IMR-90 (cell line): ENCODE data around the gene GFY. TPM values are rescaled to one million over a fixed set of nuclear protein-coding genes. Genes with fewer than 3 reads are reported as not detected.
"Not testable (repeated sequence)": the region's sequence is repeated elsewhere in the genome, so short reads cannot be mapped to it uniquely, and the experiment has no call there.

Experiments used
- ATAC-seq: fragments of 200-7000 bp; cut with Tn5 transposase; 2 replicates; pipeline ENCODE4 v1.9.1; 2020; ENCODE audit warnings: low read depth, mild to moderate bottlenecking, moderate library complexity
- BruUV-seq: library from RNA; stranded (reverse); fragments of 400-500 nt; replicated peaks from 2 replicates; lab custom pipeline; 2021; lab: Mats Ljungman, UMichigan
- CTCF ChIA-PET: fragments of 300-600 bp; formaldehyde crosslinking; extraction: SDS; loops from one replicate; lab custom pipeline; 2021; ENCODE audit warnings: antibody characterized with exemption; lab: Yijun Ruan, JAX
- POLR2A ChIA-PET: fragments of 300-600 bp; sonication (Branson Sonifier 250); formaldehyde crosslinking; loops from one replicate; lab custom pipeline; 2022; ENCODE audit warnings: antibody characterized with exemption; ENCODE audit not compliant: unreplicated experiment; lab: Charles Lee
- DNase-seq: peaks from one replicate; pipeline ENCODE4 v3.0.0; 2013
- H2AFZ ChIP-seq: replicated peaks from 2 replicates; pipeline ENCODE3; 2013; ENCODE audit warnings: low read length, mild to moderate bottlenecking; ENCODE audit not compliant: poor library complexity
- H2AK5ac ChIP-seq: 2 replicates; pipeline ENCODE4 v1.6.1; 2013; ENCODE audit warnings: low read depth, low read length, inconsistent platforms
- H2AK9ac ChIP-seq: replicated peaks from 2 replicates; pipeline ENCODE3; 2013; ENCODE audit warnings: mild to moderate bottlenecking, low read depth, low read length, moderate library complexity; ENCODE audit not compliant: poor library complexity
- H2BK120ac ChIP-seq: 2 replicates; pipeline ENCODE4 v1.6.1; 2013; ENCODE audit warnings: low read depth, low read length, inconsistent platforms
- H2BK15ac ChIP-seq: 3 replicates; pipeline ENCODE4 v1.6.1; 2013; ENCODE audit warnings: low read depth, low read length, inconsistent platforms
- H2BK20ac ChIP-seq: 2 replicates; pipeline ENCODE4 v1.6.1; 2013; ENCODE audit warnings: low read depth, mild to moderate bottlenecking, inconsistent platforms, low read length, moderate library complexity
- H2BK5ac ChIP-seq: 2 replicates; pipeline ENCODE4 v1.6.1; 2013; ENCODE audit warnings: mild to moderate bottlenecking, low read depth, low read length, inconsistent platforms; ENCODE audit not compliant: poor library complexity, severe bottlenecking
- H3K14ac ChIP-seq: replicated peaks from 2 replicates; pipeline ENCODE4 v1.6.1; 2013; ENCODE audit warnings: low read depth, low read length, inconsistent platforms
- H3K18ac ChIP-seq: 2 replicates; pipeline ENCODE4 v1.6.1; 2013; ENCODE audit warnings: low read depth, low read length, control low read depth
- H3K23ac ChIP-seq: 2 replicates; pipeline ENCODE4 v1.6.1; 2013; ENCODE audit warnings: low read depth, low read length, inconsistent platforms
- H3K27ac ChIP-seq: 2 replicates; pipeline ENCODE4 v1.5.1; 2013; ENCODE audit warnings: mild to moderate bottlenecking, control low read depth, low read length; ENCODE audit not compliant: insufficient read depth
- H3K27me3 ChIP-seq: 2 replicates; pipeline ENCODE4 v1.6.1; 2013; ENCODE audit warnings: low read length; ENCODE audit not compliant: control insufficient read depth, insufficient read depth
- H3K36me3 ChIP-seq: 2 replicates; pipeline ENCODE4 v1.6.1; 2013; ENCODE audit warnings: low read length, mixed read lengths; ENCODE audit not compliant: control insufficient read depth, insufficient read depth
- H3K4ac ChIP-seq: 2 replicates; pipeline ENCODE4 v1.6.1; 2013; ENCODE audit warnings: low read depth, low read length, inconsistent platforms
- H3K4me1 ChIP-seq: 2 replicates; pipeline ENCODE4 v1.6.1; 2013; ENCODE audit warnings: low read length, mixed read lengths; ENCODE audit not compliant: control insufficient read depth, insufficient read depth
- H3K4me2 ChIP-seq: 2 replicates; pipeline ENCODE4 v1.6.1; 2013; ENCODE audit warnings: low read depth, mild to moderate bottlenecking, control low read depth, low read length, moderate library complexity
- H3K4me3 ChIP-seq: 2 replicates; pipeline ENCODE4 v1.5.1; 2013; ENCODE audit warnings: low read depth, mild to moderate bottlenecking, control low read depth, low read length, moderate library complexity; ENCODE audit not compliant: insufficient read depth
- H3K56ac ChIP-seq: 2 replicates; pipeline ENCODE4 v1.6.1; 2013; ENCODE audit warnings: low read length, inconsistent platforms; ENCODE audit not compliant: insufficient read depth; ENCODE audit errors: extremely low read depth
- H3K79me1 ChIP-seq, 2 experiments: 2 replicates each; pipeline ENCODE4 v1.6.1; 2013; ENCODE audit warnings: low read length in 2 of 2, inconsistent platforms in 1 of 2, low read depth in 1 of 2
- H3K9ac ChIP-seq: 2 replicates; pipeline ENCODE4 v1.6.1; 2013; ENCODE audit warnings: low read depth, low read length, control low read depth
- H3K9me1 ChIP-seq: 2 replicates; pipeline ENCODE4 v1.6.1; 2013; ENCODE audit warnings: low read length, inconsistent platforms; ENCODE audit not compliant: insufficient read depth
- H3K9me3 ChIP-seq: 2 replicates; pipeline ENCODE4 v1.6.1; 2013; ENCODE audit warnings: low read length; ENCODE audit not compliant: control insufficient read depth, insufficient read depth
- H4K20me1 ChIP-seq: 2 replicates; pipeline ENCODE4 v1.6.1; 2013; ENCODE audit warnings: low read length, inconsistent platforms; ENCODE audit not compliant: insufficient read depth
- H4K5ac ChIP-seq: 2 replicates; pipeline ENCODE4 v1.6.1; 2013; ENCODE audit warnings: mild to moderate bottlenecking, low read depth, low read length, control low read depth
- H4K8ac ChIP-seq, 2 experiments: 2 replicates each; pipeline ENCODE4 v1.6.1; 2013; ENCODE audit warnings: low read depth in 2 of 2, low read length in 2 of 2, control low read depth in 1 of 2, inconsistent platforms in 1 of 2
- H4K91ac ChIP-seq: 2 replicates; pipeline ENCODE4 v1.6.1; 2013; ENCODE audit warnings: low read depth, low read length, inconsistent platforms; ENCODE audit not compliant: insufficient read depth
- MXI1 ChIP-seq: IDR thresholded peaks from 2 replicates; pipeline ENCODE4 v1.6.1; 2012; ENCODE audit warnings: low read depth, mild to moderate bottlenecking, low read length, moderate library complexity, borderline replicate concordance
- WGBS, 2 experiments: methylation state at CpG; one replicate each; pipeline versions ENCODE4 v1.1.5 to v1.1.7; 2013; ENCODE audit warnings: missing lambda C conversion rate in 2 of 2; ENCODE audit not compliant: insufficient read length in 1 of 2; ENCODE audit errors: extremely low coverage in 2 of 2; 5-methylcytosine and 5-hydroxymethylcytosine counted together
- dilution Hi-C: fragments of 300-500 bp; cut with HindIII; formaldehyde crosslinking; loops from one replicate; pipeline ENCODE4 v1.14.3; 2018; ENCODE audit warnings: low sequenced_read_pairs; ENCODE audit not compliant: unreplicated experiment
- in situ Hi-C: fragments of 300-500 bp; cut with MboI; formaldehyde crosslinking; loops from 3 replicates; pipeline ENCODE4 v1.14.3; 2019; ENCODE audit warnings: low sequenced_read_pairs, inconsistent platforms, mixed read lengths
- intact Hi-C: fragments of 100-400 bp; cut with micrococcal nuclease; formaldehyde crosslinking; loops from 2 replicates; pipeline ENCODE4 v1.10.0; 2022
- polyA plus RNA-seq, 3 experiments: library from polyadenylated mRNA; depleted of rRNA; stranded (reverse); fragments of >200 nt; gene quantifications; 2 replicates each; pipeline ENCODE4 v1.2.3, GENCODE V29; 2012; ENCODE audit warnings: low replicate concordance in 1 of 3
- total RNA-seq: library from RNA; depleted of rRNA; stranded (reverse); fragments of >200 nt; gene quantifications from 2 replicates; pipeline ENCODE4 v1.2.3, GENCODE V29; 2012
- TF ChIP-seq, protein P1 (sequence below): fragments of 150-350 bp; IDR thresholded peaks from 2 replicates; pipeline ENCODE4 v1.6.1; 2017; ENCODE audit warnings: mild to moderate bottlenecking, antibody characterized with exemption, low read length, low read depth

The GFY gene
- total and polyA plus RNA-seq, 2 of the 4 experiments (the other 2 are of a cell fraction), result not detected

GRCh38 chr19:49443366-49444099 lies 18.3 kb downstream of the GFY start (continued):
- TF ChIP-seq, protein P1, sequence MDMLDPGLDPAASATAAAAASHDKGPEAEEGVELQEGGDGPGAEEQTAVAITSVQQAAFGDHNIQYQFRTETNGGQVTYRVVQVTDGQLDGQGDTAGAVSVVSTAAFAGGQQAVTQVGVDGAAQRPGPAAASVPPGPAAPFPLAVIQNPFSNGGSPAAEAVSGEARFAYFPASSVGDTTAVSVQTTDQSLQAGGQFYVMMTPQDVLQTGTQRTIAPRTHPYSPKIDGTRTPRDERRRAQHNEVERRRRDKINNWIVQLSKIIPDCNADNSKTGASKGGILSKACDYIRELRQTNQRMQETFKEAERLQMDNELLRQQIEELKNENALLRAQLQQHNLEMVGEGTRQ, result no peak
- TF ChIP-seq MXI1, result peak; percentile 72; the same call in 1 of the 2 replicates

DNA sequence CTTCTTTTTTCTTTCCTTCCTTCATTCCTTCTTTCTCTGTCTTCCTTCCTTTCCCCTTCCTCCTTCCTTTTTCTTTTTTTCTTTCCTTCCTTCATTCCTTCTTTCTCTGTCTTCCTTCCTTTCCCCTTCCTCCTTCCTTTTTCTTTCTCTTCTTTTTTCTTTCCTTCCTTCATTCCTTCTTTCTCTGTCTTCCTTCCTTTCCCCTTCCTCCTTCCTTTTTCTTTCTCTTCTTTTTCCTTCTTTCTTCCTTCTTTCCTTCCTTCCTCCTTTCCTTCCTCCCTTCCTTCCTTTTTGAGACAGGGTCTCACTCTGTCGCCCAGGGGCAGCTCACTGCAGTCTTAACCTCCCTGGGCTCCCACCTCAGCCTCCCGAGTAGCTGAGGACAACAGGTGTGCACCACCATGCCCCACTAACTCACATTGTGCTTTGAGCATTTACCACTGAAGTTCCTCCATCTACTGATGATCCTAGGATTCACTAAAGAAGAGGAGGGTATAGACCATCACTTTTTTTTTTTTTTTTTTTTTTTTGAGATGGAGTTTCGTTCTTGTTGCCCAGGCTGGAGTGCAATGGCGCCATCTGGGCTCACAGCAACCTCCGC lies 19.0 kb downstream of the GFY start:
- H4K20me1 ChIP-seq, dilution Hi-C loops, H3K14ac ChIP-seq, H2BK5ac ChIP-seq, H3K27ac ChIP-seq, H3K56ac ChIP-seq, H3K9me1 ChIP-seq, H3K18ac ChIP-seq, H3K4me3 ChIP-seq, POLR2A ChIA-PET, H2BK20ac ChIP-seq, intact Hi-C loops, DNase-seq, H3K4me1 ChIP-seq, H3K4ac ChIP-seq, H3K9ac ChIP-seq, H4K91ac ChIP-seq, H4K5ac ChIP-seq, ATAC-seq, H3K9me3 ChIP-seq, H2AK9ac ChIP-seq, H2BK15ac ChIP-seq, H2BK120ac ChIP-seq, BruUV-seq, H3K36me3 ChIP-seq: not testable (repeated sequence)
- in situ Hi-C loops, result loop anchor here (10.0 kb wide), 1 partner anchor 49 kb away; no protein-coding TSS in a partner anchor
- peak overlapping the region in 1 of 2 experiments; percentile 75; a peak in 1 of 4 replicates for H4K8ac ChIP-seq
- CTCF ChIA-PET, result interaction anchor here (0.6 kb wide), 1 partner anchor 44 kb away, joined by 3 read pairs; no protein-coding TSS in a partner anchor
- H3K23ac ChIP-seq, result 0 out of 2 replicates have a peak overlapping the region, but pooled peaks have one; percentile 42
- H2AFZ ChIP-seq, result peak overlapping the region; percentile 100
- H3K79me1 ChIP-seq, result peaks cover 4 to 14% of the 10 kb centered on the region in 2 experiments; a peak in 2 of 4 replicates
- peaks cover 31% of the 10 kb centered on the region for H3K27me3 ChIP-seq
- WGBS, 2 experiments, result no CpG with 5 or more reads among the region's 5 CpGs
- peak overlapping the region; percentile 20; the same call in 1 of the 2 replicates for H2AK5ac ChIP-seq
- 0 out of 2 replicates have a peak overlapping the region, but pooled peaks have one; percentile 36 for H3K4me2 ChIP-seq
